IMR-90 (cell line): ENCODE results near the gene SLC38A11. TPM values are rescaled to one million over a fixed set of nuclear protein-coding genes. Genes with fewer than 3 reads are reported as not detected.

Source experiments
- ATAC-seq: fragments of 200-7000 bp; cut with Tn5 transposase; 2 replicates; pipeline ENCODE4 v1.9.1; 2020; ENCODE audit warnings: low read depth, mild to moderate bottlenecking, moderate library complexity
- BruUV-seq: library from RNA; stranded (reverse); fragments of 400-500 nt; replicated peaks from 2 replicates; lab custom pipeline; 2021; lab: Mats Ljungman, UMichigan
- CTCF ChIA-PET: fragments of 300-600 bp; formaldehyde crosslinking; extraction: SDS; loops from one replicate; lab custom pipeline; 2021; ENCODE audit warnings: antibody characterized with exemption; lab: Yijun Ruan, JAX
- POLR2A ChIA-PET: fragments of 300-600 bp; sonication (Branson Sonifier 250); formaldehyde crosslinking; loops from one replicate; lab custom pipeline; 2022; ENCODE audit warnings: antibody characterized with exemption; ENCODE audit not compliant: unreplicated experiment; lab: Charles Lee
- DNase-seq: peaks from one replicate; pipeline ENCODE4 v3.0.0; 2013
- H2AFZ ChIP-seq: replicated peaks from 2 replicates; pipeline ENCODE3; 2013; ENCODE audit warnings: low read length, mild to moderate bottlenecking; ENCODE audit not compliant: poor library complexity
- H2AK5ac ChIP-seq: 2 replicates; pipeline ENCODE4 v1.6.1; 2013; ENCODE audit warnings: low read depth, low read length, inconsistent platforms
- H2AK9ac ChIP-seq: replicated peaks from 2 replicates; pipeline ENCODE3; 2013; ENCODE audit warnings: mild to moderate bottlenecking, low read depth, low read length, moderate library complexity; ENCODE audit not compliant: poor library complexity
- H2BK120ac ChIP-seq: 2 replicates; pipeline ENCODE4 v1.6.1; 2013; ENCODE audit warnings: low read depth, low read length, inconsistent platforms
- H2BK15ac ChIP-seq: 3 replicates; pipeline ENCODE4 v1.6.1; 2013; ENCODE audit warnings: low read depth, low read length, inconsistent platforms
- H2BK20ac ChIP-seq: 2 replicates; pipeline ENCODE4 v1.6.1; 2013; ENCODE audit warnings: low read depth, mild to moderate bottlenecking, inconsistent platforms, low read length, moderate library complexity
- H2BK5ac ChIP-seq: 2 replicates; pipeline ENCODE4 v1.6.1; 2013; ENCODE audit warnings: mild to moderate bottlenecking, low read depth, low read length, inconsistent platforms; ENCODE audit not compliant: poor library complexity, severe bottlenecking
- H3K14ac ChIP-seq: replicated peaks from 2 replicates; pipeline ENCODE4 v1.6.1; 2013; ENCODE audit warnings: low read depth, low read length, inconsistent platforms
- H3K18ac ChIP-seq: 2 replicates; pipeline ENCODE4 v1.6.1; 2013; ENCODE audit warnings: low read depth, low read length, control low read depth
- H3K23ac ChIP-seq: 2 replicates; pipeline ENCODE4 v1.6.1; 2013; ENCODE audit warnings: low read depth, low read length, inconsistent platforms
- H3K27ac ChIP-seq: 2 replicates; pipeline ENCODE4 v1.5.1; 2013; ENCODE audit warnings: mild to moderate bottlenecking, control low read depth, low read length; ENCODE audit not compliant: insufficient read depth
- H3K27me3 ChIP-seq: 2 replicates; pipeline ENCODE4 v1.6.1; 2013; ENCODE audit warnings: low read length; ENCODE audit not compliant: control insufficient read depth, insufficient read depth
- H3K36me3 ChIP-seq: 2 replicates; pipeline ENCODE4 v1.6.1; 2013; ENCODE audit warnings: low read length, mixed read lengths; ENCODE audit not compliant: control insufficient read depth, insufficient read depth
- H3K4ac ChIP-seq: 2 replicates; pipeline ENCODE4 v1.6.1; 2013; ENCODE audit warnings: low read depth, low read length, inconsistent platforms
- H3K4me1 ChIP-seq: 2 replicates; pipeline ENCODE4 v1.6.1; 2013; ENCODE audit warnings: low read length, mixed read lengths; ENCODE audit not compliant: control insufficient read depth, insufficient read depth
- H3K4me2 ChIP-seq: 2 replicates; pipeline ENCODE4 v1.6.1; 2013; ENCODE audit warnings: low read depth, mild to moderate bottlenecking, control low read depth, low read length, moderate library complexity
- H3K4me3 ChIP-seq: 2 replicates; pipeline ENCODE4 v1.5.1; 2013; ENCODE audit warnings: low read depth, mild to moderate bottlenecking, control low read depth, low read length, moderate library complexity; ENCODE audit not compliant: insufficient read depth
- H3K56ac ChIP-seq: 2 replicates; pipeline ENCODE4 v1.6.1; 2013; ENCODE audit warnings: low read length, inconsistent platforms; ENCODE audit not compliant: insufficient read depth; ENCODE audit errors: extremely low read depth
- H3K79me1 ChIP-seq, 2 experiments: 2 replicates each; pipeline ENCODE4 v1.6.1; 2013; ENCODE audit warnings: low read length in 2 of 2, inconsistent platforms in 1 of 2, low read depth in 1 of 2
- H3K9ac ChIP-seq: 2 replicates; pipeline ENCODE4 v1.6.1; 2013; ENCODE audit warnings: low read depth, low read length, control low read depth
- H3K9me1 ChIP-seq: 2 replicates; pipeline ENCODE4 v1.6.1; 2013; ENCODE audit warnings: low read length, inconsistent platforms; ENCODE audit not compliant: insufficient read depth
- H3K9me3 ChIP-seq: 2 replicates; pipeline ENCODE4 v1.6.1; 2013; ENCODE audit warnings: low read length; ENCODE audit not compliant: control insufficient read depth, insufficient read depth
- H4K20me1 ChIP-seq: 2 replicates; pipeline ENCODE4 v1.6.1; 2013; ENCODE audit warnings: low read length, inconsistent platforms; ENCODE audit not compliant: insufficient read depth
- H4K5ac ChIP-seq: 2 replicates; pipeline ENCODE4 v1.6.1; 2013; ENCODE audit warnings: mild to moderate bottlenecking, low read depth, low read length, control low read depth
- H4K8ac ChIP-seq, 2 experiments: 2 replicates each; pipeline ENCODE4 v1.6.1; 2013; ENCODE audit warnings: low read depth in 2 of 2, low read length in 2 of 2, control low read depth in 1 of 2, inconsistent platforms in 1 of 2
- H4K91ac ChIP-seq: 2 replicates; pipeline ENCODE4 v1.6.1; 2013; ENCODE audit warnings: low read depth, low read length, inconsistent platforms; ENCODE audit not compliant: insufficient read depth
- BHLHE40 ChIP-seq: fragments of 150-350 bp; IDR thresholded peaks from 2 replicates; pipeline ENCODE4 v1.6.1; 2016; ENCODE audit warnings: mild to moderate bottlenecking, low read depth, low read length
- CEBPB ChIP-seq: IDR thresholded peaks from 2 replicates; pipeline ENCODE4 v1.6.1; 2012; ENCODE audit warnings: low read depth, low read length, improper control_type of control experiment
- CHD1 ChIP-seq: IDR thresholded peaks from 2 replicates; pipeline ENCODE4 v1.6.1; 2012; ENCODE audit warnings: low read depth, low read length, improper control_type of control experiment
- FOS ChIP-seq: fragments of 150-350 bp; IDR thresholded peaks from 2 replicates; pipeline ENCODE4 v1.6.1; 2016; ENCODE audit warnings: low read depth, low read length
- MAFK ChIP-seq: IDR thresholded peaks from 2 replicates; pipeline ENCODE4 v1.6.1; 2012; ENCODE audit warnings: low read depth, low read length, improper control_type of control experiment
- MAZ ChIP-seq: IDR thresholded peaks from 2 replicates; pipeline ENCODE4 v1.6.1; 2012; ENCODE audit warnings: low read depth, mild to moderate bottlenecking, low read length, improper control_type of control experiment, moderate library complexity, borderline replicate concordance
- MXI1 ChIP-seq: IDR thresholded peaks from 2 replicates; pipeline ENCODE4 v1.6.1; 2012; ENCODE audit warnings: low read depth, mild to moderate bottlenecking, low read length, moderate library complexity, borderline replicate concordance
- NFE2L2 ChIP-seq: fragments of 150-350 bp; IDR thresholded peaks from 2 replicates; pipeline ENCODE4 v1.6.1; 2016; ENCODE audit warnings: low read depth, mild to moderate bottlenecking, low read length
- POLR2A ChIP-seq: IDR thresholded peaks from 2 replicates; pipeline ENCODE4 v1.6.1; 2012; ENCODE audit warnings: mild to moderate bottlenecking, low read depth, low read length
- RAD21 ChIP-seq: IDR thresholded peaks from 2 replicates; pipeline ENCODE4 v1.6.1; 2012; ENCODE audit warnings: low read length, improper control_type of control experiment
- RCOR1 ChIP-seq: IDR thresholded peaks from 2 replicates; pipeline ENCODE4 v1.6.1; 2012; ENCODE audit warnings: mild to moderate bottlenecking, low read length, improper control_type of control experiment; ENCODE audit not compliant: insufficient replicate concordance
- RFX5 ChIP-seq: IDR thresholded peaks from 2 replicates; pipeline ENCODE4 v1.8.0; 2012; ENCODE audit warnings: low read depth, mild to moderate bottlenecking, low read length, moderate library complexity
- SMC3 ChIP-seq: fragments of 150-350 bp; IDR thresholded peaks from 2 replicates; pipeline ENCODE4 v1.6.1; 2016; ENCODE audit warnings: low read depth, mild to moderate bottlenecking, antibody characterized with exemption, low read length, moderate library complexity
- WGBS, 2 experiments: methylation state at CpG; one replicate each; pipeline versions ENCODE4 v1.1.5 to v1.1.7; 2013; ENCODE audit warnings: missing lambda C conversion rate in 2 of 2; ENCODE audit not compliant: insufficient read length in 1 of 2; ENCODE audit errors: extremely low coverage in 2 of 2; 5-methylcytosine and 5-hydroxymethylcytosine counted together
- dilution Hi-C: fragments of 300-500 bp; cut with HindIII; formaldehyde crosslinking; loops from one replicate; pipeline ENCODE4 v1.14.3; 2018; ENCODE audit warnings: low sequenced_read_pairs; ENCODE audit not compliant: unreplicated experiment
- in situ Hi-C: fragments of 300-500 bp; cut with MboI; formaldehyde crosslinking; loops from 3 replicates; pipeline ENCODE4 v1.14.3; 2019; ENCODE audit warnings: low sequenced_read_pairs, inconsistent platforms, mixed read lengths
- intact Hi-C: fragments of 100-400 bp; cut with micrococcal nuclease; formaldehyde crosslinking; loops from 2 replicates; pipeline ENCODE4 v1.10.0; 2022
- polyA plus RNA-seq, 3 experiments: library from polyadenylated mRNA; depleted of rRNA; stranded (reverse); fragments of >200 nt; gene quantifications; 2 replicates each; pipeline ENCODE4 v1.2.3, GENCODE V29; 2012; ENCODE audit warnings: low replicate concordance in 1 of 3
- total RNA-seq: library from RNA; depleted of rRNA; stranded (reverse); fragments of >200 nt; gene quantifications from 2 replicates; pipeline ENCODE4 v1.2.3, GENCODE V29; 2012
- TF ChIP-seq, protein P1 (sequence below): fragments of 150-350 bp; IDR thresholded peaks from 2 replicates; pipeline ENCODE4 v1.6.1; 2016; ENCODE audit warnings: low read depth, mild to moderate bottlenecking, low read length, moderate library complexity, borderline replicate concordance
- TF ChIP-seq, protein P2 (sequence below): fragments of 150-350 bp; IDR thresholded peaks from 2 replicates; pipeline ENCODE4 v1.6.1; 2017; ENCODE audit warnings: mild to moderate bottlenecking, antibody characterized with exemption, low read length, low read depth

SLC38A11 gene
- total and polyA plus RNA-seq, 2 of the 4 experiments (the other 2 are of a cell fraction): 0.18 to 0.21 TPM

DNA sequence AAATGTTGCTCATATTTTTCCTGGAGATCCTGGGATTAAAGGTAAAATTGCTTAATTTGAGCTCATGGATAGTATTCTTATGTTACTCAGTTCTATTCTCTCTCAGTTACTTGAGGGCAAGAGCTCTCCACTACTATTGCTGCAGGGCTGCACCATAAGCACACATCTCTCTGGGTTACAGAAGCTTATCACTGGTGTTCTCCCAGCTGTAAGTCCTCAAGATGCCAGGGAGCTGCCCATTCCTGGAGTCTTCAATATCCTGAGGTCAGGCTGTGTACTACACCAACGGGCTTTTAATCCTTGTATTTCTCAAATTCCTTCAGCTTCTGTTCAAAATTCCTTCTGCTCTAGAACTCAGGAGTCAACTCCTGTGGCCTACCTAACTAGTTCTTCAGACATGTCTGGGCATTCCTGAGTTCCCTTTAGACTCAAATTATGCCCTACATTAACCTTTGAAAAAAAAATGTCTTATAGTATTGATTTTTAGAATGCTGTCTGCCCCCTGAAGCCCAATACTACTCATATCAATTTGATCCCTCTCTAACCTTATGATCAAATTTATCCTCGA, 96.0 kb downstream of the SLC38A11 start:
- intact Hi-C loops: no loop called here
- TF ChIP-seq FOS (no peak), NFE2L2 (no peak), POLR2A (no peak), SMC3 (no peak), CHD1 (no peak), MAZ (no peak), BHLHE40 (no peak), RFX5 (no peak), MXI1 (no peak), RCOR1 (no peak), RAD21 (no peak), CEBPB (no peak), MAFK (no peak)
- TF ChIP-seq, protein P1, sequence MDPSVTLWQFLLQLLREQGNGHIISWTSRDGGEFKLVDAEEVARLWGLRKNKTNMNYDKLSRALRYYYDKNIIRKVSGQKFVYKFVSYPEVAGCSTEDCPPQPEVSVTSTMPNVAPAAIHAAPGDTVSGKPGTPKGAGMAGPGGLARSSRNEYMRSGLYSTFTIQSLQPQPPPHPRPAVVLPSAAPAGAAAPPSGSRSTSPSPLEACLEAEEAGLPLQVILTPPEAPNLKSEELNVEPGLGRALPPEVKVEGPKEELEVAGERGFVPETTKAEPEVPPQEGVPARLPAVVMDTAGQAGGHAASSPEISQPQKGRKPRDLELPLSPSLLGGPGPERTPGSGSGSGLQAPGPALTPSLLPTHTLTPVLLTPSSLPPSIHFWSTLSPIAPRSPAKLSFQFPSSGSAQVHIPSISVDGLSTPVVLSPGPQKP: no peak
- TF ChIP-seq, protein P2, sequence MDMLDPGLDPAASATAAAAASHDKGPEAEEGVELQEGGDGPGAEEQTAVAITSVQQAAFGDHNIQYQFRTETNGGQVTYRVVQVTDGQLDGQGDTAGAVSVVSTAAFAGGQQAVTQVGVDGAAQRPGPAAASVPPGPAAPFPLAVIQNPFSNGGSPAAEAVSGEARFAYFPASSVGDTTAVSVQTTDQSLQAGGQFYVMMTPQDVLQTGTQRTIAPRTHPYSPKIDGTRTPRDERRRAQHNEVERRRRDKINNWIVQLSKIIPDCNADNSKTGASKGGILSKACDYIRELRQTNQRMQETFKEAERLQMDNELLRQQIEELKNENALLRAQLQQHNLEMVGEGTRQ: no peak
- no CpG with 5 or more reads among the region's 2 CpGs for WGBS, 2 experiments
- Histone ChIP-seq H3K27ac (no peak overlapping the region), H3K36me3 (no peaks in the 10 kb centered on the region), H2BK20ac (no peak overlapping the region), H3K9ac (no peak overlapping the region), H4K20me1 (no peaks in the 10 kb centered on the region), H3K14ac (no peak overlapping the region), H2AK9ac (no peak overlapping the region), H3K56ac (no peak overlapping the region), H4K8ac (no peak overlapping the region), H2BK120ac (no peak overlapping the region), H2BK5ac (no peak overlapping the region), H2BK15ac (no peak overlapping the region), H3K4ac (no peak overlapping the region), H4K5ac (no peak overlapping the region), H3K4me3 (no peak overlapping the region), H3K9me3 (no peaks in the 10 kb centered on the region), H2AK5ac (no peak overlapping the region), H3K79me1 (no peaks in the 10 kb centered on the region), H3K9me1 (no peaks in the 10 kb centered on the region), H3K27me3 (no peaks in the 10 kb centered on the region; the same call in 1 of the 2 replicates), H3K23ac (no peak overlapping the region), H3K18ac (no peak overlapping the region), H4K91ac (no peak overlapping the region), H3K4me2 (no peak overlapping the region), H2AFZ (no peak overlapping the region), H3K4me1 (no peaks in the 10 kb centered on the region)
- DNase-seq (no peak), ATAC-seq (no peak)
- no TSS peak for BruUV-seq
- in situ Hi-C loops: no loop called here
- POLR2A ChIA-PET: no interaction called here
- dilution Hi-C loops: no loop called here
- CTCF ChIA-PET: interaction anchor here (1.5 kb wide), 1 partner anchor 17 kb away, joined by 7 read pairs; the partner anchor contains the start of gene COBLL1
